Activated CD4-positive, alpha-beta T cell treated with anti-CD3 and anti-CD28 coated beads, Interleukin-2, Interleukin-4, amounts not matched to agents 100 ng/mL and 50 ng/mL, durations not matched to agents 16 hours and 8 hours (primary cell): ENCODE measurements around the gene MYO3B.
"Not testable (repeated sequence)": the region's sequence is repeated elsewhere in the genome, so short reads cannot be mapped to it uniquely, and the experiment has no call there.

Experiments used
- DNase-seq: peaks from one replicate; pipeline ENCODE4 v3.0.0-alpha.2; 2020; ENCODE audit warnings: low spot score

The MYO3B gene

DNA sequence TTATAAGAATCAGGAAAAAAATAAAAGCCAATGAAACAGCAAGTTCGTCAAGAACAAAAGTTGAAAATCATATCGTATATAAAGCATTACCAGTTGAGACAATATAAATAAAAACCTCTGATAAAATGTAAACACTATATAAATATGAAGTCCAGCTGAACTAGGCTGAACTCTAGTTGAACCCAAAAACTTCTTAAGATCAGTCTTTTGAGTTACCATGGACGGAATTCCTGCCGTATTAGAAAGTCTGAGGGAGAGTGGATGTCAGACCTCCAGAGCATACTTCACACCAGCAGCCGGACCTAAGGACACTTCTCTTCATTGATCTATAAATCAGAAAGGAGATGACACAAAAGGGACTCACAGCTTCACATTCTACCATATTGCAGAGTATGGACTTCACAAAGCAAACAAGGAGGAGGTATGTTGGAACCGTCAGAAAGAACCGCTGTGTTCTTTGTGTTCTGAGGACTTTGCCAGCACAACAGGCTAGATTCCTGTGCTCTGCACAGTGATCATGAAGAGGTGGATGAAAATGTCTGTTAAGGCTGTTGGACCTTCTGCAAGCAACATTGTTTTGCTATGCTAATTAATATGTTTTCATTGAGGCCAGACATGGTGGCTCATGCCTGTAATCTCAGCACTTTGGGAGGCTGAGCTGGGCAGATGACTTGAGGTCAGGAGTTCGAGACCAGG, 469.9 kb downstream of the MYO3B start:
- DNase-seq: no peak

DNA sequence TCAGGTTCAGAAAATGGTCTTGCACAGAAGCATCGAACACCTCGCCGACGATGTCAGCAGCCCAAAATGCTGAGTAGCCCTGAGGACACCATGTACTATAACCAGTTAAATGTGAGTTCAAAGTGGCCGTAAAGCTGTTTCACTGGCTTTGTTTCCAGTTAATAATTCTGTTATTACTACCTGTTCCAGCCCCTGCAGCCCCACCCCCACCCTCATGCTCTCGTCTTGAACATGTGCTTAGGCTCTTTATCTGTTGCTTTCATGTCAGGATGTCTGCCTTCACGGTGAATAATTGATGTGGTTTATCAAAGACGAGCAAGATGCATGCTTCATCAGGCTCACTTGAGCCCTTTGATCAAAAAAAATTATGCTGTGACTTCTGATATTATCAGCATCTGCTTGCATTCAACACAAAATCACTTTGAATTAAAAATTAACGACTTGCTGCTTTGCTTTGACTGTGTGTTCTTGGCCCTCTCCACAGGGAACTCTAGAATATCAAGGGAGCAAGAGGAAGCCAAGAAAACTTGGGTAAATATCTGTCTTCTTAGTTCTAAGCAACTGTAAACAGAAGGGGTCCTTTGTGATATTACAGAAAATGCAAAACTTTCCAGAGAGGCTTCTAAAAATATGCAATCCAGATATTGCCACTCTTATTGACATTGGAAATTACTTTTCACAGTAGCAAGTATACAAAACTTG, 473.8 kb downstream of the MYO3B start:
- DNase-seq: no peak

DNA sequence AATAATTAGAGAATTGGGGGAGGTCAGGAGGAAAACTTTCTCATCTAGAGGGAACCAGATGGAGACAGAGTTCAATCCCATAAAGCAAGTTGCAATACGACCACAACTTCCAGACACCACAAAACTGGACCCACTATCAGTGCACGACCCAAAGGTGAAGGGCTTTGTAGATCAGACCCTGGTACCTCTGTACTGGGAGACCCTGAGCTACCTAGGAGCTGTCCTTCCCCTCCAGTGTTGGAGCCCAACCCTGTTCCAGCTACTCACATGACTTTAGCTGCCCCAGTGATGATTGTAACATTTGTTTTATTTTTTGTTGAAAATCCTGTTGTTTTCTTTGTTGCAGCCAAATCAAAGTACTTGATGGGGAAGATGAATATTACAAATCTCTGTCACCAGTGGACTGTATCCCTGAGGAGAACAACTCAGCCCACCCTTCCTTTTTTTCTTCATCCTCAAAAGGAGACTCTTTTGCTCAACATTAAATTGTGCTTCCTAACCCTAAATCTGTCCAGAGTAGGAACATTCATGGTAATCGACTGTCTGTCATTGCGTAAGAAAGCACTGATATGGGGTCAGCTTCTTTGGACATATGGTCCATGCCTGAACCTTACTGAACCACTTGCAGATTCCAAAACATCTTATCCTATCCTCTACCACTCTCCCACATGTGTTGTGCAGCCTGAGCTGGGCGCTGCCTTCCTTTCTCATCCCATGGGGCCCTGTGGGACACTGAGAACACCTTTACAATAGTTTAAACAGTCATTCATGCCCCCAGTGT, 474.9 kb downstream of the MYO3B start:
- no peak for DNase-seq

DNA sequence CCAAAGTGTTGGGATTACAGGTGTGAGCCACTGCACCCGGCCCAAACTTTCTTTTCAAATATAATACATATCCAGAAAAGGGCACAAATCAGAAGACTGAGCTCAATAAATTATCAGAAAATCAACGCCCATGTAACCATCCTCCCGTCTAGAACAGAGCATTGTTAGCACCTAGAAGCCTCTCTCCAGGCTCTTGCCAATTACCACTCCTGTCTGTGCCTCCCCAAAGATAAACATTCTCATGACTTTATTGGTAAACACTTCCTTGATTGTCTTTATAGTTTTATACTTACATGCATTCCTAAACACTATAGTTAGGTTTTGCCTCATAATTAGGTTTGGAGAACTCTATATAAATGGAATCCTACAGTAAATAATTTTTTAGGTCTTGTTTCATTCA, 478.7 kb downstream of the MYO3B start:
- no peak for DNase-seq

DNA sequence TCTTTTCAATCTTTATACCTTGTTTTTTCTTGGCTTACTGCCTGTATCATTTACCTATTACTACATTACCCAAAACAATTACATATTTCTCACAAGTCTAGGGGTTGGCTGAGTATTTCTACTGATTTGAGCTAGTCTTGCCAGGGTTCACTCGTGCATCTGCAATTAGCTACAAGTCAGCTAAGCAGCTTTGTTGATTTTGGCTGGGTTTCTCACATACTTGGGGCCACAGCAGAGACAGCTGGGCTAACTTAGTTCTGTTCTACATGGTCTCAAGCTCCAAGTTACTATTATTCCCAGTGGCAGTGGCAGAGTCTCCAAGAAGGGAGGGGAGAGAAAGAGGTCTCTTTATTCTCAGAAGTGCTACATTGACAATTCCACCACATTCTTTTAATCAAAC, 482.5 kb downstream of the MYO3B start:
- no peak for DNase-seq

DNA sequence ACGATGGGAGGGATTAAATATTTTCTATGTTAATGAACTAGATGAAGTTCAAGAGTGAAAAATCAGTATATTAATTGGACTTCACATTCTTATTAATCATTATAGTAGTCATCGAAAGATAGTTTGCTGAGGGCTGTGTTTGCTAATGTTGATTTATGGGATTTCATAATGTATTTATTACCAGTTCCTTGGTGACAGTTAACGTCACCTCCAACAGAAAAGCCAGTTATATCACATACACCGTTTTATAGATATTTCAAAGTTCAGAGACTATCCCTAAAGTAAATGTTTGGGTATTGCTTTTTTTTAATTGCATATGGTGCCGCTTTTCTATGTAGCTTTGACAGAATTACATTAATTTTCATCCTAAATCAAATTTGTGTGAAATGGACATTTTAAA, 487.8 kb downstream of the MYO3B start:
- no peak for DNase-seq

DNA sequence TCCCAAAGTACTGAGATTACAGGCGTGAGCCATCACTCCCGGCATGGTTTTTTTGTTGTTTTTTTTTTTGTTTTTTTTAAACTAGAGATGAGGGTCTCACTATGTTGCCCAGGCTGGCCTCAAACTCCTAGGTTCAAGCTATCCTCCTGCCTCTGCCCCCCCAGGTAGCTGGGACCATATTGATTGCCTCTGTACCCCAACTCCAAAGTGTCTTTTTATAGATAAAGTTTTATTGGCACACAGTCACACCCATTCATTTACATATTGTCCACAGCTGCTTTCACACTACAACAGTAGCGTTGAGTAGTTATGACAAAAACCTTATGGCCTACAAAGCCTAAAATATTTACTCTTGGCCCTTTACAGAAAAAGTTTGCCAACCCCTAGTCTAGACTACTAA, 492.0 kb downstream of the MYO3B start:
- no peak for DNase-seq

DNA sequence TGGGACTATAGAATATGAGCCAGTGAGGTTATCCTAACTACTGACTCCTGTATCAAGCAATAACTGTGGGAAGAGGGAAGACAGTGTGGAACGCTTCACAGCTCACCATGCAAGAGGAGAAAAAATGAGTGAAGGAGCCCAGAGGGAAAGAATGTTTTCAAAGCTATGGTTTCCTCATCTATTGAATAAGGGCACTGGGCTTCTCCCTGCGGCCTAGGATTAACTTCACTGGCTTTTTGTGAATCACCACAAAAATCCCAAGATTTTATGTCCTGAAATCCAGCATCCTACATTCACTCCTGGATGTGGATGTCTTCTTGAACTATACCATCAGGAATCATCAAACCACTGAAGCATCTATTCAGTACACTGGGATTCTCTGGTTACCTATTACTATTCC, 492.7 kb downstream of the MYO3B start:
- DNase-seq: no peak

DNA sequence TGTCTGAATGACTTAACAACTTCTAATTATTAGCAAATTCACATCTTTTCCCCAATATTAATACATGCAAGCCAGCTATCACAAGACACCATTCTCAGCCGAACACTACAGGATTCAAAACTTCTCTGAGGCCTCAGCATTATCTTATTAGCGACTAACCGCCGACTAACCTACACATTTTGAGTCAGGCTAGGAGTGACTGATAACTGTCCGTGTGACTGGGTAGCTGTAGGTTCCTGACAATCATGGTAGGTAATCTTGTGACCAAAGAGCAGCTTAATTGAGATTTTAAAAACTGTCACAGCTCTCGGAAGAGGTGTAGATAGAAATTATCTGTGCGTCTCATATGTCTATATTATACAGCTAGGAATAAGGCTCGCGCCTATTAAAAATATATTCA, 493.1 kb downstream of the MYO3B start:
- DNase-seq: no peak

DNA sequence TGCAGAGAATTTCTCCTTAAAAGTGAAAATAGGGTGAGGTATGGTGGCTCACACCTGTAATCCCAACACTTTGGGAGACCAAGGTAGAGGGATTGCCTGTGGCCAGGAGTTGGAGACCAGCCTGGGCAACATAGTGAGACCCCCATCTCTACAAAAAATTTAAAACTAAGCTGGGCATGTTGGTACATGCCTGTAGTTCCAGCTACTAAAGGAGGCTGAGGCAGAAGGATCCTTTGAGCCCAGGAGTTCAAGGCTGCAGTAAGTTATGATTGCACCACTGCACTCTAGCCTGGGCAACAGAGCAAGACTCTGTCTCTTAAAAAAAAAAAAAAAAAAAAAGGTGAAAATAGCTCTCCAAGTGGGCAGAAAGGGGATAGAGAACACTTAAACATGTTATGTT, 496.3 kb downstream of the MYO3B start:
- not testable (repeated sequence) for DNase-seq

DNA sequence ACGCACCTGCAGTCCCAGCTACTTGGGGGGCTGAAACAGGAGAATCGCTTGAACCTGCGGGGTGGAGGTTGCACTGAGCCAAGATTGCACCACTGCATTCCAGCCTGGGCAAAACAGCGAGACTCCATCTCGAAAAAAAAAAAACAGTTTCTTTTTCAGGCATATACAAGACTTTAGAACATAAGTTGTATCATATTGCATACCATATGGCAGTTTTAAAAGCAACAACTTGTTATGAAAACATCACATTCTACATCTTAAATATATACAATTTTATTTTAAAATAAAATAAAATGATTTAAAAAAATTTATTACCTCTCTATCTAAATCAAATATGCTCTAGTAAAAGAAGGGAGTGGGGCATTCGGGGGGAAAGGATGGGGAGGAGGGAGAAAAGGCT, 497.8 kb downstream of the MYO3B start:
- no peak for DNase-seq

DNA sequence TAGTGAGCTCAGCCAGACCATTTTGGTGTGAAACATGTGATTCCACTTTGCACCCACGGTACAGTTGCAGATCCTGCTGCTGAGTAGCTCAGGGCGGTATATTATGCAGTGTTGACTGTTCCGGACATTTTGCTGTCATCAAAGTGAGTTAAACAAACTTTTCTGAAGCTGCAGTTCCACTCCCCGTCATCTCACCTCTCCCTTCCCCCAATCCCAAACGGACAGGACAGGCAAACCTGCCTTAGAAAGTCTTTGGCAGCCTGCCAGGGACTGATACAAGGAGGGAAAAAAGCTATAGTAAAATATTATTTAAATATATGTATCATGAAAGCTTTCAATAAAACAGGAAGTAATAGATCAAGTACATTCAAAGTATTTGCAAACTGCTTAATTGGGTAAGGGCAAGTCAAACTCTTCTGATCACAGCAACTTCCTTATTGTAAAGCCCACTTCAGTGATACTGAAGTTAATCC, 501.7 kb downstream of the MYO3B start:
- DNase-seq: no peak

DNA sequence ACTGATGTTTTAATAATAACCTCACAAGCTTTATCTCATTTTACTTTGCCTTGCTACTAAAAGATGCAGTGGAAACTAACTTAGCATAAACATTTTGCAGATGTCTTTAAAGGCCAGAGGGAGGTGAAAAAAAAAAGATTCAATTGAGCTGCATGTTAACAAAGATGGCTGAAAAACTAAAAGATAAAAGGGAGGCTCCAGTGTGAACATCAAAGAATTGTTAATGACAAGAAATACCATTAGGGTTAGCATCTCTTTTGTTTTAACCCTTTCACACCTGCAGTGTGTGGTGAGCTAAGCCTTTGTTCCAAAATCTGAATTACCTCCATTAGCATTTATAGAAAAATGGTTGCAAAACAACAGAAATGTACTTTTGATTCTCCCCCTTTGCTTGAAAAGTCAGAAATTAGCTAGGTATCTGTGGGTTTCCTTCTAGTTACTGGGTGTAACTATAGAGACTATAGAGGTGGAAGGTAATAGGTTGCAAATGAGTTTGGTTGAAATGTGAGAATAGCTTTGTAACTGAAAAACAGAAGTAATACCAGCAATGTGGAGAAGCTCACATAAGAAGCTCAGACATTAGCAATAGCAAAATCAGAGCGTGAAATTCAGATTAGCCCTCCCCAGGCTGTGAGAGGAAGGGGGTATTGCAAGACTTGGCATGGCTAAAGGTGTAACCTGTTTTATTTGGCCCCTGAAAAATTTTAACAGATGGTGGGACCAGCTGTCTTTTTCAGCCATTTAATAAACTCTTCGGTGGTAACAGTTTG, 502.4 kb downstream of the MYO3B start:
- DNase-seq: no peak

DNA sequence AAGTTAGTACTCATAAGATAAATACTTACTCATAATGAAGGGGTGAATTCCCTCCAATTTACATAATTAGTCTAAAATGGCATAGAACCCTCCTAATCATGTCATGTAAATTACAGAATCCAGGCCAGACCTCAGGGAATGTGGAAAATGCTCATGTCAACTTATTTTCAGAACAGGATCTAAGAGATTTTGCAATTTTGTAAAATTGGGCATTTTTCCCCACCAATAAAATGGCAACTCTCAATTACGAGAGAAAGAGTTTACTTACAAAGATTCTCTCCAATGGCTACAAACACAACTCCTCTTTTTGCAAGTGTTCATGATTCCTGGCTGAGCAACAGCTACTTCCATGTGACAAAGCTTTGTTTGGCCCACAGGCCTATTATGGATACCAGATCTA, 503.4 kb downstream of the MYO3B start:
- DNase-seq: no peak

DNA sequence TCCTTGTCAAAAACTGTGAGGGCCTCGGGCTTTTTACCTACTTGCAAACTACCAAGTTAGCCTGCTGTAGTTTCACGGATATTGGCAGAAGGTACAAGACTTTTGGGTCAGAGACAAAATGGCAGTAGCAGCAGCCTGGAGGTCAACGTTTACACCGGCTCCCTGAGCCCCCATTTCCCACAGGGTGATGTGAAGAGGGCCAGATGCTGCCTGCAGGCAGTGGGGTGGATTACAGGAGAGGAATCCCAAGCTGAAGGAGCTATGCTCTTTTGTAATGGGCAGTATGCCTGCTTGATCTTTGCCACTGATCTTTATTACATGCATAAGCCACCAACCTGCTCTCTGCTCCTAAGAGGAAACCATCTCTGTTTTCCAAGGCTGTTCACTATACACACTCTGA, 507.6 kb downstream of the MYO3B start:
- DNase-seq: no peak

DNA sequence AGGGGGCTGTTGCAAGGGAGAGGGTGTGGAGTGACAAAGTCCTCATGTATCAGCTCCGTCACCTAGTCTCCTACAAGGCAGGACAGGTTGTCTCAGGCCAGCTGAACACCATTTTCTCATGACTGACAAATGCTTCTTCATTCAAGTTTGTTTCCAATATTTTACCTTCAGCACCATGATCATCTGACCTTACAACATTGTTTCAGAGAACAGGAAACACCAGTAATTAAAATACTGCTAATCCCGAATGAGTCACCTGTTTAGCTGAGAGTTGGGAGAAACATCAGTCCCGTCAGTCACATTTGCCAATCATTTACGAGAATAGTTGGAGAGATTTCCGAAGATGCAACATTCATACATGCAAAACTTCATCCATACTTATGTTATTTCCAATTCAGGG, 511.5 kb downstream of the MYO3B start:
- no peak for DNase-seq

DNA sequence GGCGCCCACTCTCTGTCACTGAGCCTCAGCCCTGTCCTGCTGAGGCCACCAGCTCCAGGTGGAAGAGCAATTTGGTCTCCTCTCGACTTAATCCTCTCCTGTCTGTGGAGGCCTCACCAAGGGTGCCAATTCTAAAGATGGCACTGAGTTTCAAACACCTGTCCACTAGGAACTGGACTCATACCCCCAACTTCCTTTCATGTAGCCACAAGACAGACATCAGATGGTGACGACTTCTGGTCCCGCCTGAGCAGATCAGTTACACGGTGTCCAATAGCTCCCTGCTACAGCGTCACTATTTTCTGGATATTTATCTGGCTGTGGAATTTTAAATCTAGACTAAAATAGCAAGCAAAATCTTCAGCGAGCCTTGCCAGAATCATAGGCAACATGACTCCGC, 512.7 kb downstream of the MYO3B start:
- no peak for DNase-seq

DNA sequence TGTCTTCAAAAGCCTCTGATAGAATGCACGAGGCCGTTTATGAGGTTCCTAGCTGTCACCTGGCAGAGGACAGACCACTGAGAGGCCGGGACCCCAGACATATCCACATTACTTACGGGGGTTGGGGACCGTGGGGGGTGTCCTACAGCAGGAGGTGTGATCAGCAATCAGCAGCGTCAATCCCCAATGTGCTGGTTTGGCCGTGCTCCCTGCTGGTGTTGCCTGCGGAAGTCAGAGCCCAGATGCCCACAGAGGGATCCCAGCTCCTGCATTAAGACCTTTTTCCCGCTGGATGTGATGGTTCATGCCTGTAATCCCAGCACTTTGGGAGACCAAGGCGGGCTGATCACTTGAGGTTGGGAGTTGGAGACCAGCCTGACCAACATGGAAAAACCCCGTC, 516.4 kb downstream of the MYO3B start:
- DNase-seq: no peak

DNA sequence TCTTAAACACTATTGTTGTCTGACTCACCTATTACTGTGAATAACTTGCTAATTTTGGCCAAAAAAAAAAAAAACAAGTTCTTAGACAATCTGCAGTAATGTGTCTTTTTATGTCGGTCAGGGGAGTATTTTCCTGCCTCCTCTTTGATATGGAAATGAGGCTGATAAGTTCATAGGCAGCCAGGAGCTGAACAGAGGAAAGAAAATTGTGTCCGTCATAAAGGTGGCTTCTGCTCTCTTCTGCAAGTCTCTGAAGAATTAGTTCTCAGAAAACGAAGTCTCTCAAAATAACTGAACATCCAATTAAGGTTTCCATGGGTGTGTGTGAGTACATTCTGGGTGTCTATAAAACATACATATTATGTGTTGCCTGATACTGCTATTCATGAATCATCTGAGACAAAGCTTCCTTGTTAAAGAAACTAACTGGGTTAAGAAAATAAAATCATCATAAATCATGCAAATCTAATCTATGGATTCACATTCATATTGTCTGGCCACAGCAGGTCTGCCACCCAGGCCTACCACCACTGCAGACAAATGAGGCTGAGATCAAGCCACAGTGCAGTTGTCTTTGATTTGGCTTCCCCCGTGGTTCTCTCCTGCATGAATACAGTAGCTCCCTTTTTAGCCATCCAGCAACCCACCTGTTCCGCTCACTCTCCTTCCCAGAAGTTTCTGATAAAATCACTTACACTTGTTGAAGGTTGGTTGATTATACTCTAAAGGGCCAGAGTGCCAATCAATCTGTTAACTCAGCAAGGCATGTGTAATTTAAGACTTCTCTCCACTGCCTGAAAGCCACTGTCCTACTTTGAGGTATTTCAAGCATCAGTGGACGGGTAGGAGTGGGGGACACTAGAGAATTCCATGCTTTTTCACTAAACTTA, 517.8 kb downstream of the MYO3B start:
- no peak for DNase-seq

DNA sequence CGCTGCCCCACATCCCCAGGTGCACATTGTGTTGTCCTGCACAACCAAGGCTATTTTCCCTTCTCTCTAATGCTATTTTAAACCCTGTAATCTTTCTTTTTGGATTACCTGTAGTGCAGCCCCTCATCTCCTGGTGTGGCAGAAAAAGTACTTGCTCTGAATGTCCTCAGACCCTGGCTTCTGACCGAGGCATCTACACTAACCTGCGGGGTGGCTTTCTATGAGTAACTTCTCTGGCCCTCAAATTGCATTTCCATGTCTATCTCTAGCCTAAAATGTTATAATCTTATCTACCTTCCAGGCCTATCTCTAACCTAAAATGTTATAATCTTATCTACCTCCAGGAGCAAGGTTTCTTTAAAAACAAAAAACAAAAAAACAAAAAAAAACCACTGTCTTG, 519.0 kb downstream of the MYO3B start:
- no peak for DNase-seq

DNA sequence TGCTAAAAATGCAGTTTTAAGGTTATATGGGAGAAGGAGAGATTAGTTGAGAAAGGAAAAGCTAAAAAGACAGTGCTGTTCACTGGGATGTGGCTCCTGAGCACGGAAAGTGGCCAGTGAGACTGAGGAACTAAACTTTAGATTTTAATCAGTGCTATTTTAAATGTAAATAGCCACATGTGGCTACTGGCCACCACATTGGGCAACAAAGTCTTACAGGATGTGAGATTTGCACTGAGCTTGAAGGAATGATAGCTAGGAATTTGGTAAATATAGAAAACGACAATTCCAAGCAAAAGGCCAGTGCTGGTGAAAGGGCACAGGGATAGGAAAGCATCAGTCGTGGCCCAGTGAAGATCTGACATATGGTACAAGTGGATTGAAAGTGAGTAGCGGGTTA, 523.1 kb downstream of the MYO3B start:
- DNase-seq: no peak
